ENCODE results near the gene LRBA. TPM values are rescaled to one million over a fixed set of nuclear protein-coding genes. Genes with fewer than 3 reads are reported as not detected.

The LRBA gene
- polyA plus RNA-seq, 4 donors, result 56.5 to 78.7 (median 64.2) TPM

DNA sequence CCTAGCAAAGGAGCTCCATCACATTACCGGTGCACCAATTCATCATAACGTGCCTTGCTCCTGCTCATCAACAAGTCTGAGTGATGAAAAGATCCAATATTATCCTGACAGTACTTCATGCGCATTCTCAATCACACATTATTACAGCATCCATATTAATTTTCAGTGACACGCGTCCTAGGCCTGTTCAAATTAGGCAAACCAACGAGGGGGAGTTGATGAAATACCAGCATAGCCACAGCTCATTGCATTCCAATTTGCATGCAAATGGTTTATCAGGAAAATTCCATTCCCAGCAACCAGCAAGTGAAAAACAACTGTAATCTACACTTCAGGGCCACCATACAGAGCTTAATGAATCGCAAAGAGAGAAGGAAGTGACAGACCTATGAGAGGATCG lies 699.9 kb downstream of the LRBA start:
- peak in 1 of 4 donors; percentile 9 for DNase-seq (ENCODE audit: low read depth in 4 of 4, low spot score in 2 of 4)

DNA sequence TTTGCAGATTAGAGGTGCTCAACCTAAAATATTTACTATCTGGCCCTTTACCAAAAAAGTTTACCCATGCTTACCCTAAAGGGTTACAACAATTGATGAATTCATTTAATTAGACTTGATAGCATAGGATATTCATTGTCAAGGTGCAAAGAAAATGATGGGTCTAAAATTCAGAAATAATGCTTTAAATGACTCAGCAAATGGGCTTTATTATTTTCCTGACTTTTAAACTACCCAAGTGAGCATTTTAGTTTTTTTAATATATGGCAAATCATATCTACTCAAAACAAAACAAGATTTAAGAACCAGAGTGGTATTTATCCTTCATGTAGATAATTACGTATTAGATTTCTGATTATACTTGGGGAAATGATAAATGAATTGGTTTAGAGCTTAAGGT lies 701.1 kb downstream of the LRBA start:
- DNase-seq (ENCODE audit: low read depth in 4 of 4, low spot score in 2 of 4), result no peak

DNA sequence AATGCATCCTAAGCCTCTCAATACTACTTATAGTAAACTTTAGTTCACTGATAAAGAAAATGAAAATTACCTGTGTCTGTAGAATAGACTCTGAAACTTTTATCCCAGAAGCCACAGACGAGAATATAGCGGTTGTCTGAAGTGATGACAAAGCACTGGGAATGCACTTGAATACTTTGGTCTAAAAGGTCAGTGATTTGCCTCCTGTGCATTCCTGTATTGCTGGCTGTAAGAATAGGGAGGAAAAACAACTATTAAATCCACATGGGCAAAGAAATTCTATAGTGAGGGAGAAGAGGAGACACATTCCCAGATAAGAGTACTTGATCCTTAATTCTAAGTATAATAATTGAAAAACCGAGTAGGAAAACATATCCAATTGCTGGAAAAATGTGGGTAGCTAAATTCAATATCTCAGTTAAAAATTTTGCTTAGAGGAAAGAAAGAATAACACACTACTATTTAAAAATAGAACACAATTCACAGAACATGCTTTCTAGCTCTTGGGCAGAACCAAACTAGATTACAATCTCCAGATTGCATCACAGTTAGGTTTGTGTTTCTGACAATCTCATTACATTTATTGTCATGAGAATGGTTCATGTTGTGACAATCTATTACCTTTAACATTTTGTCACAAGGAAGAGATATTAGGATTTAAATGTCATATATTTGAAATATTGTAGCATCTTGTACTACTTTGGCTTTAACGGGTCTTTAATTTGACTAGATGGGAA lies 704.8 kb downstream of the LRBA start:
- DNase-seq (ENCODE audit: low read depth in 4 of 4, low spot score in 2 of 4), result no peak

DNA sequence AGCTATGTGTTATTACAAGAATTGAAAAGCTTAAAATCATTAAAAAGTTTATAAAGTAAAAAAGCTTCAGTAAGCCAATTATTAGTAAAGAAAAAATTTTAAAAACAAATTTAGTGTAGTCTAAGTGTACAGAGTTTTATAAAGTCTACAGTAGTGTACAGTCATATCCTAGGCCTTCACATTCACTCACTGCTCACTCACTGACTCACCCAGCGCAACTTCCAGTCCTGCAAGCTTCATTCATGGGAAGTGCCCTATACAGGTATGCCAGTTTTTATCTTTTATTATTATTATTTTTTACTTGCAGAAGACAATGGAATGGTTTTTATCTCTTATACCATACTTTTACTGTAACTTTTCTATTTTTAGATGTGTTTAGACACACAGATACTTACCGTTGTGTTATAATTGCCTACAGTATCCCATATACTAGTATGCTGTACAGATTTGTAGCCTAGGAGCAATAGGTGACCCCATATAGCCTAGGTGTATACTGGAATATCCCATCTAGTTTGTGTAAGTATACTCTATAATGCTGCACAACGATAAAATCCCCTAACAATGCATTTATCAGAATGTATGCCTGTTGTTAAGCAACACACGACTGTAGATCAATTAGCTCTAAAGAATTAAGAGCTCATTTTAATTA lies 706.1 kb downstream of the LRBA start:
- DNase-seq (ENCODE audit: low read depth in 4 of 4, low spot score in 2 of 4), result no peak

DNA sequence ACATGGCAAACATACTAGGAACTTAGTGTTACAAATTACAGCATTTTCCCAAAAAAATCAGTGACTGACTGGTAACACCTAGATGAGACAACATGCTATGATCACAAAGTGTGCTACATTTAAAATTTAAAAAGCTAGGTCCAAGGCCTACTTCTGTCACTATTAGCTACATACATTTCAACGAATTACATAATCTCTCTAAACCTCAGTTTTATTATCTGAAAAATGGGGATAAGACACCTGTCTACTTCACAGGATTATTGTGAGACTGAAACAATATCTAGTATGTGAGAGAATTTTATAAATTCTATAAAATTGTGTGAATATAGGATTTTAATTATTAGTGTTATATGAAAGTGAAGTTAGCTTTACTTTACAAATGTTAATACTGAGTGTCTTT lies 708.4 kb downstream of the LRBA start:
- no peak for DNase-seq (ENCODE audit: low read depth in 4 of 4, low spot score in 2 of 4)

DNA sequence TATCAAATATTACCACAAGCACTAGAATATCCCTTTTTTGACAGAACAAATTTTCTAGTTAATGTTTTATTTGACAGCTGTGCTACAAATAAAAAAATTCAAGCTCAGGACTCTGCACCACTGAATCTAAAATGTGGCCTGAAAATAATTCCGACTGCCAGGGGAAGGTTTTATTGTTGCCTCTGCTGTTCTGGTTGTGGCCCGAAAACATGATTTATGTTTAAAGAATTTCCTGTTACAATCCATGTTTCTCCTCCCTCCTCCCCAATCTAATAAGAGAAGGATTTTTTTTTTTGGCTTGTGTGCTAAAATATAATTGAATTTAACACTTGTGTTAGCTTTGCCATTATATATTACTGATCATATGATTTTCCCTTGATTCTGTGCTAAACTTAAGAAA lies 709.1 kb downstream of the LRBA start:
- DNase-seq (ENCODE audit: low read depth in 4 of 4, low spot score in 2 of 4), result no peak

DNA sequence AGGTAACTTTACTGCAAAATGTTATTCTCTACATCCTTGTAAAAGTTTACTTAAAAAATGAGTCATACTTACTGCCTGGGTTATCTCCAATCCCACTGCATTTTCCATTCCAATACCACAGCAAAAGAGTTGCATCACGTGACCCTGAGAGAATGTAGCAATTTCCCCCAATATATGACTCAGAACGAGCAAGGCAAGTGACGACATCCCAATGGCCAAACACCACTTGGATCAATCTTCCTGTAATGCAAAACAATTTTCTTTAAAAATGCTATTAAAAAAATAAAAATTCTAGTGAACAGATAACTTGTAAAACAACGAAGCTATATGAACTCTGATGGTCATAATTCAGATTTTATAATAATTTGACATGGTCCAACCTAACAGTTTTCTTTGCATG lies 712.5 kb downstream of the LRBA start:
- DNase-seq (ENCODE audit: low read depth in 4 of 4, low spot score in 2 of 4), result no peak

DNA sequence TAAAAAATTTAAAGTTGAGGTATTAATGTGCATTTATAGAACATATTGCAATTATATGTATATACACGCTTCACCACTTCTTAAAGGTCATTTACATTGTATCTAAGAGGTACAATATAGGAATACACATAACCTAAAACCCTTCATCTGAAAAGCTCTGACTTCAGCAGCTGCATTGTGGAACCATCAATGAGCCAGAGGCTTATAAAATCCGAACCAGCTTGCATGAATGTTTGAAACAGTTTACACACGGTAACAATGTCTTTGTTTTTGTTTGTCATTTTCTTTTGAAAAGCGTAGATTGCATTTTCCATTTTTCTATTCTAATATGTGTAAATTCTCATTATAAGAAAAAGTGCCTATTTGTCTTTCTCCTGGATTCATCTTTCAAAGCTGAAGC lies 715.3 kb downstream of the LRBA start:
- no peak for DNase-seq (ENCODE audit: low read depth in 4 of 4, low spot score in 2 of 4)

DNA sequence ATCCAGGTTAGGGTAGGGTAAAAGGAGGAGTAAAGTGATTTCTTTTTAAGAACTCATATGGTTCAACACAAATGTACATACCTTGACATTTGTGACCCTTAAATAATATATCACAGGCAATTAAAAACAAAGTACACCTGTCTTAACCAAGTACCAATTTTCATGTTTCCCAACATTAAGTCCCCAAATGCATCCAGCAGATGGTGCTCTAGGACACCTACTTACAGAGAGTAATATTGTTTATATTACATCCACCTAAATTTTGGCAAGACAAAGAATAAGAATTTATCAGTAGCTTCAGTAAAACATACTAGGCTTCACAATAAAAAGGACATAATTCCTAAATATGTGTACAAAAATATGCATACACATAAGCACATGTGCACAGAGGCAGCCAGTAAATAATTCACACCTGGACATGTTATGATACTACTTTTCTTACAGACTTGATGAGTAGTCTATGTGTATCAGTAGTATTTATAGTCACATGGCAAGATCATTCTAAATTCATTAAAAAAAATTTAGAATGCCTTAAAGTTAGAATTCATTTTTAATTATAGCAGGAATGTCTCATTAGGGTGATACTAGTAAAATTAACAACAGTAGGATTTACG lies 717.1 kb downstream of the LRBA start:
- DNase-seq (ENCODE audit: low read depth in 4 of 4, low spot score in 2 of 4), result peak in 2 of 4 donors; percentile 23 to 34

DNA sequence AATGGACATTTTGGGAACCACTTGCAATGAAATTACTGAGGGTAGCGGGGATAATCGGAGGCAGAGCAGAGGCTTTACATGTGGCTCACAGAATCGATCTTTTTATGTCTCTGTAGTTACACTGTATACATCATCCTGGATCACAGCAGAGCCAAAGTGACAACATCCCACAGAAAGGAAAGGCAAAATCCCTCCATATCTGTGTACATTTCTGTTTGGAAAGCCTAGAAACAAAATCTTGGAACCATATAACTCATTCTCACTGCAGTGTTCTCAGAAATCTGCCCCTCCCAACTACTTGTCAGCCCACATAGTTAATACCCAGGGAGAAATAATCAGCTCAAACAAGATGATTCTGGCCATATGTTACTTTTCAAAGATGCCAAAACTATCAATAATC lies 725.2 kb downstream of the LRBA start:
- DNase-seq (ENCODE audit: low read depth in 4 of 4, low spot score in 2 of 4), result no peak

DNA sequence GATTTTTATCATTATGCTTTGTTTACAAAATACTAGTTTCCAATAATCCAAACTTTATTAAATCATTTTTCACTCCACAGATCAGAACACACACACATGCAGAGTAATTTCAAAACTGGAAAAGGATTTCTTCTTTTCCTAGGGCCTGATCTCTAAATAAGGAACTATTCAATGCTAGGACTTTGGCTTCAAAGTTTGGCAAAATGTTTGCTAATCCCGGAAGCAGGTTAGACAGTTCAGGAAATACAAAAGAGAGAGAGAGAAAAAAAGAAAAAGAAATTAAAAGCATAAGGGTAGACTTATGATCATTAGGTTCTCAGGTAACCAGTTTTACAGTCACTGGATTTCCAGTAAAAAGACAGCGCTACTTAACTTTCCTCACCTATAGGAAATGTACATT lies 725.9 kb downstream of the LRBA start:
- DNase-seq (ENCODE audit: low read depth in 4 of 4, low spot score in 2 of 4), result no peak

DNA sequence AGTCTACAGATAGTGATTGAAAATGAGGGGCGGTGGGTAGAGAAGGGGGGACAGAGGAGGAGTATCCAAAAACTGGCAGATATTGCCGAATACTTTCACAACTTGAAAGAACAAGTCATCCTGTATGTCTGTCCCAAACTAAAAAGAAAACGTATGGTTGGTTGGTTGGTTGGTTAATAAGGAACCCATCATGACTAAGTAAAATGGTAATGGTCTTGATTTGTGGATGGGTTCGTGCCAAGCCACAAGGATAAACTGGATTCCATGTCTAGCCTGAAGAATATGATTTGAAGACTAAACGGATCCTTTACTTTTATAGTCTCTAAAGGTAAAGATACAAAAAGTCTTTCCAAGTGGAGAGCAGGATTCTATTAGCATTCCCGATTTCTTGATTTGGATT lies 728.4 kb downstream of the LRBA start:
- DNase-seq (ENCODE audit: low read depth in 4 of 4, low spot score in 2 of 4), result no peak

DNA sequence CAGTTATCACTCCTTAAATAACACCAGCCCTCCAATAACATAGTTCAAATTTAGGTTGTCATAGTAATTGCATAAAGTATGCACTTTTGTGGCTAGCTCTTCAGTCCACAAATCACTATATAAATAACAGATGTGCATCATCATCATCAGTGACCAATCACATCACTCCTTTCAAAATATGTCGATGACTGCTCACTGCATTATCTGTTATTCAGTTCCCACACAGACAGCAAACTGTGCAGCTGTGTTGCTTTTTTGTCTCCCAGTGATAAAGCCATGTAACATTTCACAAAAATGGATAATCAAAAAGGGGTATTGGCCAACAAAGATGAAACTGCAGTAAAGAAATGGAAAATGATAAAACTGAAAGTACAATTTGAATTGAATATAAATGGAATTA lies 731.4 kb downstream of the LRBA start:
- no peak for DNase-seq (ENCODE audit: low read depth in 4 of 4, low spot score in 2 of 4)

DNA sequence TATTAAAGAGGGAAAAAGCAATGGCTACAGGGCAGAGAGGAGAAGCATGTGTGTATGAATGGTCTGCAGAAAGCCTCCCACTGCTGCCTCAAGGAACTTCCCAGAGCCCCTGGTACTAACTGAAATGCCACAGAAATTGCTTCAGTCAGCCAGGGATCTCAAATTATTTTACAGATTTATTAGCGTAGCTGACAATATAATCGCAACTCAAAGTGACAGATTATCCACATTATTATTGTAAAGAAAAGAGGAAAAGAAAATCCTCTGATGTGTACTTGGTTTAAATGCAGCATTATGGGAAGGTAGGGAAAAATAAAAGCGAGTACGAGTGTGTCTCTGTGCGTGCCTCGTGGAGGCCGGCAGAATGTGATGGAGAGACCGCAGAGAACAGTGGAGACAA lies 734.1 kb downstream of the LRBA start:
- no peak for DNase-seq (ENCODE audit: low read depth in 4 of 4, low spot score in 2 of 4)

DNA sequence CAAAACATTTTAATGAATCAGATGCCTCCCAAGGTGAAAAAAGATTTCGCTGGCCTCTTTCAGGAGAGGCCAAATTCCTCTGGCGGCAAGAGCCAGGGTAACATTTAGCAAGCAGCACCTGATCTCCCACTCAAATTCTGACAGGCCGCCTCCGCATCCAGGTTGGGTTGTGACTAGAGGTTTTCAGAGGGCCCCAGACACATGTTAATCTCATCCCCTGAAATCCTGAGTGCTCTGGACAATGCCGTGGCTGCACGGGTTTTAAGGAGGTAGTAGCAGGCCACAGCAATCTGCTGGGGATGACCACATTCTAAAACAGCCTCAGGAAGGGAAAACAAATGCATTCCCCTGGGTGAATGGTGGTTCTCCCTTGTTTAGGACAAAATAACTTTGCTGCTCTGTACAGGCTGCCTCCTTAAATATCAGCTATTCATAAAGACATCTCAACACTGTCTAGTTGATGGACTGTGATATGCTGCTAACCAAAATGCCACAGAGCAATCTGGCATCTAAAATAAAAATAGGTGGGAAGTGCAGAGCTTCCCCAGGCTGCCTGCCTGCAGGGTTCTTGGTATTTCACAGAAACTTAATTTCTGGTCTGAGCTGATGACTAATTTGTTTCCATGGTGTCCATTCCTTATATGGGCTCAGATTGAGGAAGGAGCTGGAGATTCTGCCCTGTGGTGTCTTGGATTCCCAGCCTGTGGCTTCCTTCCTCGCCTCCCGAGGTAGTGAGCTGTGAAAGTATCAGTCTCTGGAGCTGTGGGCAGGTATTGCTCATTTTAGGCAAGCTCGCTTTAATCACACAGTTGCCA lies 734.8 kb downstream of the LRBA start:
- no peak for DNase-seq (ENCODE audit: low read depth in 4 of 4, low spot score in 2 of 4)

DNA sequence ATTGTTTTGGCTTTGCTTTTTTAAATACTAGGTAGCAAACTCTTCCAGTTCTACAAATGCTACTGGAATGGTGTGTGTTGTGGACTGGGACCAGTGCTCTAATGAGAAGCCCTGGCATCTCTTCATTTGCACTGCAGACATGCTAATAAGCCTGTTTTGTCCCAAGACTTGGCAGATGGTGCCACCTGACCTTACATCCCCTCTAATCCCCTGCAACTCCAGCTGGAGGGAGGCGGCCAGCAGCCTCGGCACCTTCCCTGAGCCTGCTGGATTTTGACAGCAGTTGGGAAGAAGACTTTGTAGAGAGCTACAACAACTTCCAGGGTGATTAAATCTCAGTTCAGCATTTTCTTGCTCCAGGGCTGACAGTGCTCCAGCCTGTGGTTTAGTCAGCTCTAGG lies 736.9 kb downstream of the LRBA start:
- no peak for DNase-seq (ENCODE audit: low read depth in 4 of 4, low spot score in 2 of 4)

DNA sequence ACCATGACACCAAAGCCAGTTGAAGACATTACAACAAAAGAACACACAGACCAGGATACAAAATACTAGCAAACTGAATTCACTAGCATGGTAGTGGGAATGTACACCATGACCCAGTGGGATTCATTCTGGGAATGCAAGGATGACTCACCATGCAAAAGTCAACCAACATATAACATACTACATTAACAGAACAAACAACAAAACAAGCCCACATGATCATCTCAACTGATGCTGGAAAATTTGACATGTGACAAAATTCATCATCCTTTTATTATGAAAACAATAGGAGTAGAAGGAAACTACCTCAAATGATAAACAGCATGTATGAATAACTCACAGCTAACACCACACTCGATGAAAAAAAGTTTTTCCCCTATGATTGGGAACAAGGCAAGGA lies 746.6 kb downstream of the LRBA start:
- DNase-seq (ENCODE audit: low read depth in 4 of 4, low spot score in 2 of 4), result no peak

DNA sequence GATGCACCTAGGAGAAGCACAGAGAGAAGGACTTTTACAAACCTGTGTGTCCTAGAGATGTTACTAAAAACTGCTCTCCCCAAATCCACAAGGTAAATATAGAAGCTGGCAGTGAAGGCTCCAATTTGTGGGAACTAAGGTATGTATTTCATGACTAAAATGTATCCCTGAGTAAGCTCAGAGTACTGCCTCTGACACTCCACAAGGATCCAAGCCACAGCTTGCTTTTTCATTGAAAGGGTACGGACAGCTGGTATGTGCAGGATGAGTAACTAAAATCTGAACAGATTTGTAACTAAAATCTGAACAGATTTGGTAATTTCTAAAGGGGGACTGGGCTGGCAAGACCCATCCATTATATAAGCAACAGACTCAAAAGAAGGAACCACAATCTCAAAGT lies 749.3 kb downstream of the LRBA start:
- no peak for DNase-seq (ENCODE audit: low read depth in 4 of 4, low spot score in 2 of 4)

DNA sequence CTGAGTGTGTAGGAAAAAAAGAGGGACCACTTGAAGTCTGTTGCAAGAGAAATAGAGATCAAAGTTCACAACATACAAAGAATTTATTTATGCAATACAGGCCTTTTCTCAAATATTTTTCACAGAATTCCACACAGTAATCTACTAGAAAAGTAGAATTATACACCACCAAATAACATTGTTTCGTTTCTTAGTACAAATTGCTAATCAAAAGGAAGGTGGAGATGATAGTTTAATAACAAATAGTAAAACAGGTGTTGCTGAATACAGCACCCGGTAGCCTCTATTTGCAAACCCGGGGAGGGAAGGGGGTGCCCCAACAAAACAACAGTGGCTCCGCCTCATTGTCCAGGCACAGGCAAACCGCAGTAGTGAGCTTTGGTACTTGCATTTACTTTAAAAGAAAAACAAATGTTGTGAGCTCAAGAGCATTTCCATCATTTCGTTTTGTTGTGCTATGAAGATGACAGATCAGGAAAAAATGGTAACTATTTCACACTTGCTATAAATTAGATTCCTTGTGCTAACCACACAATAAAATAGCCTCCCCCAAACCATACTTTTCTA lies 750.4 kb downstream of the LRBA start:
- no peak for DNase-seq (ENCODE audit: low read depth in 4 of 4, low spot score in 2 of 4)

DNA sequence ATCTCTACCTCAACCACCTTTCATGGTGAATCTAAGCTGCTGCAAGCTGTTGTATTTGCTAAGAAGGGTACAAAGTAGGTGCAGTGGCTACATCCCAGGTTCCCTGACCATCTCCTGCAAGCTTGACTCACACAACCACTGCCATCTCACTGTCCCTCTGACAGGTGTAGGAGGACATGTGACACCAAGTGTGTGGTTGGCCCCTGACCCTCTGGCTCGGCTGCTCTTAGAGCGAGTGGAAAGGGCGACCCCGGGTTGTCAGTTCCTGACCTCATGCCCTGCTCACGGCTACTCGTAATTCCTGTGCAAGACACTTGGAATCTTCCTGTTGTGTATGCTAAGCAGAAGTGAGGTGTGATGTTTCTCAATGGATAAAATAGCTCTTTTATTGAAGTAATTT lies 752.5 kb downstream of the LRBA start:
- DNase-seq (ENCODE audit: low read depth in 4 of 4, low spot score in 2 of 4), result no peak

DNA sequence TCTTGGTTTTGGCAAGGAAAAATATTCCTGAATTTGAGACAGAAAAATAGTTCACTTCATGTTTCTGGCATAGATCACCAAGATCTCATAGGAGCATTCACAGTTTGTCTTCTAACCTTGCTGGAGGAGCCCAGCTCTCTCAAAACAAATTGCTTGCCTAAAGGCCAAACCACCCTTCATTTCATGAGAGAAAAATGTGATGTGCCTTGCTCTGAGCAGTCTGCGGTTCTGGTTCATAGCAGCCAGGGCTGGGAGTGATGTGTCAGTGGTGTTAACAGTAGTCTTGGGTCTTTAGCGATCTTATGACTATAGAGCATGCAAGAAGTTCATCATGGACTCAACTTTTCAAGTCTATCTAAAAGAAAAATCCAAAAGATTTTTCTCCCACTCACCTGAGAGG lies 753.5 kb downstream of the LRBA start:
- no peak for DNase-seq (ENCODE audit: low read depth in 4 of 4, low spot score in 2 of 4)
